ENCODE results near the gene CALML4.

The CALML4 gene

GRCh38 chr15:68201879-68202261 is 3.3 kb downstream of the CALML4 start:
- no peak for DNase-seq (ENCODE audit: insufficient read length)
- FAIRE-seq, result no peak
- TF ChIP-seq POLR2AphosphoS5 (IDR thresholded peaks at IDR 0.05; ENCODE audit: low read depth, low read length) (no peak), POLR2A (IDR thresholded peaks at IDR 0.05; ENCODE audit: low read depth, low read length) (no peak)

- DNase-seq (ENCODE audit: insufficient read length), result no peak
- TF ChIP-seq POLR2AphosphoS5 (IDR thresholded peaks at IDR 0.05; ENCODE audit: low read depth, low read length) (no peak), POLR2A (IDR thresholded peaks at IDR 0.05; ENCODE audit: low read depth, low read length) (no peak), TAF1 (IDR thresholded peaks at IDR 0.05; ENCODE audit: borderline replicate concordance, low read depth, low read length) (no peak)
- FAIRE-seq, result no peak
These were observed 3.8 kb downstream of the CALML4 start for GRCh38 chr15:68201153-68201878.

GRCh38 chr15:68200016-68200861 is 4.9 kb downstream of the CALML4 start:
- DNase-seq (ENCODE audit: insufficient read length) (no peak), FAIRE-seq (no peak)
- no peak for TF ChIP-seq TAF1 (IDR thresholded peaks at IDR 0.05; ENCODE audit: borderline replicate concordance, low read depth, low read length)
- TF ChIP-seq POLR2AphosphoS5 (IDR thresholded peaks at IDR 0.05; ENCODE audit: low read depth, low read length), result no peak
- TF ChIP-seq POLR2A (IDR thresholded peaks at IDR 0.05; ENCODE audit: low read depth, low read length), result no peak

GRCh38 chr15:68199340-68199739 is 5.8 kb downstream of the CALML4 start:
- TF ChIP-seq POLR2A (IDR thresholded peaks at IDR 0.05; ENCODE audit: low read depth, low read length), result peak; percentile 43; the same call in 1 of the 2 replicates
- TF ChIP-seq TAF1 (IDR thresholded peaks at IDR 0.05; ENCODE audit: borderline replicate concordance, low read depth, low read length), result no peak
- peak; percentile 46; the same call in 1 of the 2 replicates for TF ChIP-seq POLR2AphosphoS5 (IDR thresholded peaks at IDR 0.05; ENCODE audit: low read depth, low read length)
- no peak for FAIRE-seq
- no peak for DNase-seq (ENCODE audit: insufficient read length)

- no peak for FAIRE-seq
- TF ChIP-seq POLR2A (IDR thresholded peaks at IDR 0.05; ENCODE audit: low read depth, low read length), result no peak
- TF ChIP-seq POLR2AphosphoS5 (IDR thresholded peaks at IDR 0.05; ENCODE audit: low read depth, low read length), result no peak
- TF ChIP-seq TAF1 (IDR thresholded peaks at IDR 0.05; ENCODE audit: borderline replicate concordance, low read depth, low read length), result no peak
- no peak for DNase-seq (ENCODE audit: insufficient read length)
These were observed 7.3 kb downstream of the CALML4 start for GRCh38 chr15:68197661-68198437.

GRCh38 chr15:68197170-68197492 is 8.0 kb downstream of the CALML4 start:
- DNase-seq (ENCODE audit: insufficient read length), result peak; percentile 38
- TF ChIP-seq POLR2A (IDR thresholded peaks at IDR 0.05; ENCODE audit: low read depth, low read length), result peak; percentile 17; the same call in 1 of the 2 replicates
- no peak; the same call in none of the 2 replicates for TF ChIP-seq POLR2AphosphoS5 (IDR thresholded peaks at IDR 0.05; ENCODE audit: low read depth, low read length)
- no peak for FAIRE-seq

GRCh38 chr15:68196445-68197169 is 8.5 kb downstream of the CALML4 start:
- TF ChIP-seq POLR2AphosphoS5 (IDR thresholded peaks at IDR 0.05; ENCODE audit: low read depth, low read length) (peak; percentile 61; the same call in 1 of the 2 replicates), POLR2A (IDR thresholded peaks at IDR 0.05; ENCODE audit: low read depth, low read length) (0 out of 2 replicates have a peak, but pooled peaks have one; percentile 34), TAF1 (IDR thresholded peaks at IDR 0.05; ENCODE audit: borderline replicate concordance, low read depth, low read length) (no peak)
- DNase-seq (ENCODE audit: insufficient read length) (no peak), FAIRE-seq (no peak)

GRCh38 chr15:68195336-68196112 is 9.6 kb downstream of the CALML4 start:
- DNase-seq (ENCODE audit: insufficient read length), result no peak
- FAIRE-seq, result no peak
- TF ChIP-seq POLR2AphosphoS5 (IDR thresholded peaks at IDR 0.05; ENCODE audit: low read depth, low read length), result no peak
- peak; percentile 12; the same call in 1 of the 2 replicates for TF ChIP-seq POLR2A (IDR thresholded peaks at IDR 0.05; ENCODE audit: low read depth, low read length)

- TF ChIP-seq POLR2AphosphoS5 (IDR thresholded peaks at IDR 0.05; ENCODE audit: low read depth, low read length) (peak; percentile 48; the same call in 1 of the 2 replicates), TAF1 (IDR thresholded peaks at IDR 0.05; ENCODE audit: borderline replicate concordance, low read depth, low read length) (no peak), POLR2A (IDR thresholded peaks at IDR 0.05; ENCODE audit: low read depth, low read length) (0 out of 2 replicates have a peak, but pooled peaks have one; percentile 8)
- FAIRE-seq (no peak), DNase-seq (ENCODE audit: insufficient read length) (no peak)
These were observed 12.2 kb downstream of the CALML4 start for GRCh38 chr15:68192804-68193486.

- FAIRE-seq, result peak; percentile 50
These were observed 13.0 kb downstream of the CALML4 start for GRCh38 chr15:68192117-68192516.

More at GRCh38 chr15:68192117-68192516, 13.0 kb downstream of the CALML4 start:
- TF ChIP-seq TAF1 (IDR thresholded peaks at IDR 0.05; ENCODE audit: borderline replicate concordance, low read depth, low read length), result no peak
- no peak for TF ChIP-seq POLR2AphosphoS5 (IDR thresholded peaks at IDR 0.05; ENCODE audit: low read depth, low read length)
- TF ChIP-seq POLR2A (IDR thresholded peaks at IDR 0.05; ENCODE audit: low read depth, low read length), result no peak
- DNase-seq (ENCODE audit: insufficient read length), result no peak

All from GM12892 (cell line).